Stimulated activated CD8-positive, alpha-beta memory T cell treated with anti-CD3 and anti-CD28 coated beads, Interleukin-4, amount 100 ng/mL, for 4 hours (primary cell): ENCODE measurements around the gene SPTY2D1.
"Not testable (repeated sequence)": the region's sequence is repeated elsewhere in the genome, so short reads cannot be mapped to it uniquely, and the experiment has no call there.

Experiments used
- DNase-seq, 2 donors: peaks; one replicate each; pipeline ENCODE4 v3.0.0-alpha.2; 2020; ENCODE audit warnings: low read depth in 2 of 2, low spot score in 1 of 2

Gene SPTY2D1

GRCh38 chr11:18634140-18635032 is at the start of gene SPTY2D1:
Gene SPTY2D1 (minus strand): TSS chr11:18634342. CDS start chr11:18634257, 85 bp downstream.
- peak; percentile 91 to 96 for DNase-seq

GRCh38 chr11:18682466-18682865 is 48.3 kb upstream of the SPTY2D1 start:
- no peak for DNase-seq

GRCh38 chr11:18681949-18682348 is 47.8 kb upstream of the SPTY2D1 start:
- not testable (repeated sequence) for DNase-seq

GRCh38 chr11:18677560-18677959 is 43.4 kb upstream of the SPTY2D1 start:
- no peak for DNase-seq

GRCh38 chr11:18676803-18677202 is 42.7 kb upstream of the SPTY2D1 start:
- no peak for DNase-seq

GRCh38 chr11:18672209-18672608 is 38.1 kb upstream of the SPTY2D1 start:
- DNase-seq, result not testable (repeated sequence)

- DNase-seq, result no peak
Measured at GRCh38 chr11:18671246-18671645, 37.1 kb upstream of the SPTY2D1 start.

GRCh38 chr11:18669711-18670110 is 35.6 kb upstream of the SPTY2D1 start:
- no peak for DNase-seq

GRCh38 chr11:18669219-18669596 is 35.1 kb upstream of the SPTY2D1 start:
- no peak for DNase-seq

GRCh38 chr11:18668131-18668530 is 34.0 kb upstream of the SPTY2D1 start:
- DNase-seq, result no peak

- DNase-seq, result not testable (repeated sequence)
Measured at GRCh38 chr11:18665353-18665872, 31.3 kb upstream of the SPTY2D1 start.

GRCh38 chr11:18657673-18658072 is 23.5 kb upstream of the SPTY2D1 start:
- DNase-seq, result no peak

- DNase-seq, result no peak
Measured at GRCh38 chr11:18650859-18651557, 16.9 kb upstream of the SPTY2D1 start.

- DNase-seq, result no peak
Measured at GRCh38 chr11:18650353-18650752, 16.2 kb upstream of the SPTY2D1 start.

- not testable (repeated sequence) for DNase-seq
Measured at GRCh38 chr11:18643034-18643433, 8.9 kb upstream of the SPTY2D1 start.

GRCh38 chr11:18641677-18642076 is 7.5 kb upstream of the SPTY2D1 start:
- no peak for DNase-seq

GRCh38 chr11:18633256-18634139 is 644 bp downstream of the SPTY2D1 start:
- no peak for DNase-seq

GRCh38 chr11:18632841-18633240 is 1.3 kb downstream of the SPTY2D1 start:
- DNase-seq, result no peak

- DNase-seq, result no peak
Measured at GRCh38 chr11:18624161-18624560, 10.0 kb downstream of the SPTY2D1 start.

- DNase-seq, result no peak
Measured at GRCh38 chr11:18623707-18624106, 10.4 kb downstream of the SPTY2D1 start.
